Testis (tissue), 3 donors: ENCODE data around the gene CHST3. TPM values are rescaled to one million over a fixed set of nuclear protein-coding genes. Genes with fewer than 3 reads are reported as not detected.
"Not testable (repeated sequence)": the region's sequence is repeated elsewhere in the genome, so short reads cannot be mapped to it uniquely, and the experiment has no call there.

Source experiments
- DNase-seq: peaks from one replicate; pipeline ENCODE4 v3.0.0-alpha.2; 2019
- H3K27ac ChIP-seq, 2 donors: fragments of 200-600 bp; sonication (generic); one replicate each; pipeline ENCODE4 v1.5.1; 2019
- H3K27me3 ChIP-seq: fragments of 200-600 bp; sonication (generic); one replicate; pipeline ENCODE4 v1.5.1; 2019
- H3K36me3 ChIP-seq: fragments of 200-600 bp; sonication (generic); one replicate; pipeline ENCODE4 v1.5.1; 2017; ENCODE audit warnings: low read depth; ENCODE audit errors: missing control alignments
- H3K4me1 ChIP-seq: fragments of 200-600 bp; sonication (generic); one replicate; pipeline ENCODE4 v1.5.1; 2019
- H3K4me3 ChIP-seq, 2 donors: fragments of 200-600 bp; sonication (generic); one replicate each; pipeline ENCODE4 v1.5.1; 2017 to 2019
- H3K9me3 ChIP-seq: fragments of 200-600 bp; sonication (generic); one replicate; pipeline ENCODE4 v1.5.1; 2017
- POLR2A ChIP-seq: fragments of 450-650 bp; IDR thresholded peaks from one replicate; pipeline ENCODE4 v1.6.1; 2017; ENCODE audit warnings: antibody characterized with exemption, mild to moderate bottlenecking, moderate library complexity
- WGBS, 2 donors: methylation state at CpG; one replicate each; pipeline ENCODE4 v1.1.5; 2018; 5-methylcytosine and 5-hydroxymethylcytosine counted together
- intact Hi-C: fragments of 100-400 bp; cut with DNase I; formaldehyde crosslinking; loops from one replicate; pipeline ENCODE4 v1.15.1; 2023; ENCODE audit warnings: low total_unique reads
- polyA plus RNA-seq: library from polyadenylated mRNA; stranded (reverse); fragments of 350-450 nt; fragmentation: Illumina TruSeq; extraction: RNeasy Lipid Tissue Mini Kit (QIAGEN cat#74804); gene quantifications from one replicate; pipeline ENCODE4 v1.2.3, GENCODE V29; 2014; ENCODE audit warnings: low read depth, low replicate concordance; ENCODE audit not compliant: insufficient read depth
- total RNA-seq, 2 donors: library from RNA; depleted of rRNA; stranded (reverse); fragments of >200 nt; gene quantifications; one replicate each; pipeline ENCODE4 v1.2.3, GENCODE V29; 2016
- TF ChIP-seq, protein P1 (sequence below), 3 experiments: fragments of 450-650 bp in 2 of 3; fragments of 200-600 bp in 1 of 3; sonication (generic) in 1 of 3; IDR thresholded peaks; one replicate each; pipeline ENCODE4 v1.5.1; 2016 to 2019; ENCODE audit warnings: antibody characterized with exemption in 3 of 3, mild to moderate bottlenecking in 2 of 3, moderate library complexity in 1 of 3

Gene CHST3
- total and polyA plus RNA-seq, 3 donors from 2014 or later = 55.3 to 218 (median 107) TPM

DNA sequence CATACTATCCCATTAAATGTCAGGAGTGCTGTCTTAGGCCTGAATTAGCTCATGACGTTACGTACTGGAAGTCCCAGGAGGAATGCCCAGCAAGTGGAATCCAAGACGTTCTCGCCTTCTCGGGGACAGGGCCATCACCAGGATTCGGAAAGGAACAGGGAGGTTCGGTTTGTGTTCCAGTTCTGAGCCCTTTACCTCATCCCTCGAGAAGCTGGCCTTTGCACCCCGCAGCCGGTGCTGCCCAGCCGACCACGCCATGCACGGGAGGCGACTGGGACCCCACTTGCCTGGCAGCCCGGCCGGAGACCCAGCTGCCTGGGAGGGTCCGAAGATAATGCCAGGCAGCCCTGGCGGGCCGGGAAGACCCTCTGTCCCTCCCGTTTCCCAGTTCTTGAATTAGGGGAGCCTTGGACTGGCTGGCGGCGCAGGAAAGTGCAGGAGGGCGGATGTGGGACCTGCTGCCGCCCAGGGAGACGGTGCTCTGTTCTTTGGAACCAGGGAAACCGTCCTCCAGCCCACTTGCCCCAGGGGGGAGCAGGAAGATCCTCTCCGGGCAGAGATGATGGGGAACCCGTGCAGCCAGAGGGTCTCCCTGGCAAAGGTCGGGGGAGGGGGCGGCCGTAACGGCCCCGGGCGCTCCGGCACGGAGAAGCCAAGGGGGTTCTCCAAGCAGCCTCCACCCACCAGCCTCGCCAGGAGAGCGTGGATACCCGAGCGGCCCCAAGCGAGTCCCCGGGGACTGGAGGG lies 671 bp upstream of the CHST3 start:
- H3K9me3 ChIP-seq = no peaks in the 10 kb centered on the region
- intact Hi-C loops = loop anchor here (10.0 kb wide), 2 partner anchors 81 to 371 kb away; no protein-coding TSS in a partner anchor
- H3K4me1 ChIP-seq = peaks cover 31% of the 10 kb centered on the region
- H3K4me3 ChIP-seq = peak overlapping the region; percentile 73 to 86
- TF ChIP-seq POLR2A = no peak
- TF ChIP-seq, protein P1, sequence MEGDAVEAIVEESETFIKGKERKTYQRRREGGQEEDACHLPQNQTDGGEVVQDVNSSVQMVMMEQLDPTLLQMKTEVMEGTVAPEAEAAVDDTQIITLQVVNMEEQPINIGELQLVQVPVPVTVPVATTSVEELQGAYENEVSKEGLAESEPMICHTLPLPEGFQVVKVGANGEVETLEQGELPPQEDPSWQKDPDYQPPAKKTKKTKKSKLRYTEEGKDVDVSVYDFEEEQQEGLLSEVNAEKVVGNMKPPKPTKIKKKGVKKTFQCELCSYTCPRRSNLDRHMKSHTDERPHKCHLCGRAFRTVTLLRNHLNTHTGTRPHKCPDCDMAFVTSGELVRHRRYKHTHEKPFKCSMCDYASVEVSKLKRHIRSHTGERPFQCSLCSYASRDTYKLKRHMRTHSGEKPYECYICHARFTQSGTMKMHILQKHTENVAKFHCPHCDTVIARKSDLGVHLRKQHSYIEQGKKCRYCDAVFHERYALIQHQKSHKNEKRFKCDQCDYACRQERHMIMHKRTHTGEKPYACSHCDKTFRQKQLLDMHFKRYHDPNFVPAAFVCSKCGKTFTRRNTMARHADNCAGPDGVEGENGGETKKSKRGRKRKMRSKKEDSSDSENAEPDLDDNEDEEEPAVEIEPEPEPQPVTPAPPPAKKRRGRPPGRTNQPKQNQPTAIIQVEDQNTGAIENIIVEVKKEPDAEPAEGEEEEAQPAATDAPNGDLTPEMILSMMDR (IDR thresholded peaks at IDR 0.05) = no peak
- no peaks in the 10 kb centered on the region for H3K27me3 ChIP-seq
- 0 to 5% methylated on average over 8 to 41 of the region's 42 CpGs for WGBS, 2 donors
- peak; percentile 77 for DNase-seq
- no peaks in the 10 kb centered on the region for H3K36me3 ChIP-seq
- peak overlapping the region; percentile 94 to 97 for H3K27ac ChIP-seq

DNA sequence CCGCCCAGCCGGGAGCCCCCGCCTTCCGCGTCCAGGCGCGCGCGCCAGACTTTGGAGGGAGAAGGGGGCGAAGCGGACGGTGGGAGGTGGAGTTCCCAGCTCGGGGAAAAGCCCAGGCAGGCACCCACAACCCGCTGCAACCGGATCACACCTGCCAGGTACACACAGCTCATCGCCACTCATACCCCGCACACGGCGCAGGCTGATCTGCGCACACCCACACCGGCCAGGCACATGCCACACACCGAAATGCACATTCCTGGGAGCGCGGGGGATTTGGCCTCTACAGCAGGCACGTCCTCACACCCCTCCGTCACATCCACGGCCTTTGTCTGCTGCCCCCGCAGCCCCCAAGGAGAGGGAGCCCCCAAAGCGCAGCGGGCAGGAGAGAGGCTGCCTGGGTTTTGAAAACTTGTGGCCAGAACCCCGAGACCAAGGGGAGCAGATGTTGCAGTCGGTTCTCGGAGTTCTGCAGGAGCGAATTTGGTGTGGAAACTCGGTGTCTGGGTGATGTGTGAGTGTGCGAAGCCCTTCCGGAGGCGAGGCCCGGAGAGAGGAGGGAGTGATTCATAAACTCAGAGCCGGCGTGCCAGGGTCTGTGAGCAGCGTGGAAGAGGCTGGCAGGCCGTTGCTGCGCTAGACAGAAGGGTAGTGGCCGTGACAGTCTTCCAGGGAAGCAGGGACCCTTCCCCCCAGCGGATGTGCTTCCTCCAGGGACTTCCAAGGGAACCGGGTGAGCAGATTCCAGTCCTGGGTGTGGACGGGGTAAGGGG lies 734 bp downstream of the CHST3 start:
- Histone ChIP-seq H3K36me3 (no peaks in the 10 kb centered on the region), H3K9me3 (no peaks in the 10 kb centered on the region), H3K4me3 (peak overlapping the region; percentile 73 to 86), H3K4me1 (peaks cover 45% of the 10 kb centered on the region), H3K27me3 (no peaks in the 10 kb centered on the region), H3K27ac (peak overlapping the region; percentile 94 to 97)
- WGBS, 2 donors = 0 to 1% methylated on average over 25 to 48 of the region's 48 CpGs
- DNase-seq = no peak
- no peak for TF ChIP-seq POLR2A
- TF ChIP-seq, protein P1 (IDR thresholded peaks at IDR 0.05) = no peak
- intact Hi-C loops = loop anchor here (10.0 kb wide), 2 partner anchors 80 to 370 kb away; no protein-coding TSS in a partner anchor

DNA sequence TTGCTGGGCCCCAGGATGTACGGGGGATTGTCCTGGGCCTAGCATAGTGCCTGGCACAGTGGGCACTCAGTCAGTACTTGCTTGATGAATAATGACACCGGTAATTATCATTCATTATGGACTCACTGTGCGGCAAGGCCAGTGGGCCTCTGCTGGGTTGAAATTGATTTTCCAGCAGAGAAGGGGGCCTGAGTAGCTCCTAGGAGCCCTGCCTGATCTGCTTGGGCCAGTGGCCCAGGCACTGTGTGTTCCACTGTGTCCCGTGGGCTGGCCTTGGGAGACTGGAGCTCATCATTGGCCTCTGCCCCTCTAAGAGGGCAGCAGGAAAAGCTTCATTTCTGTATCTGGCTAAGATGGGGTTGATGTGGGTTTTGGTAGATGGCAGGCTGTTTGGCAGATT lies 1.4 kb downstream of the CHST3 start:
- no peaks in the 10 kb centered on the region for H3K36me3 ChIP-seq
- intact Hi-C loops = loop anchor here (10.0 kb wide), 2 partner anchors 79 to 369 kb away; no protein-coding TSS in a partner anchor
- H3K4me1 ChIP-seq = peaks cover 51% of the 10 kb centered on the region
- peak overlapping the region; percentile 73 to 86 for H3K4me3 ChIP-seq
- peak; percentile 64 for DNase-seq
- TF ChIP-seq, protein P1 (IDR thresholded peaks at IDR 0.05) = no peak
- no peak for TF ChIP-seq POLR2A
- H3K27me3 ChIP-seq = no peaks in the 10 kb centered on the region
- H3K9me3 ChIP-seq = no peaks in the 10 kb centered on the region
- 0 to 13% methylated on average over 3 to 4 of the region's 4 CpGs for WGBS, 2 donors
- peak overlapping the region; percentile 94 to 97 for H3K27ac ChIP-seq

DNA sequence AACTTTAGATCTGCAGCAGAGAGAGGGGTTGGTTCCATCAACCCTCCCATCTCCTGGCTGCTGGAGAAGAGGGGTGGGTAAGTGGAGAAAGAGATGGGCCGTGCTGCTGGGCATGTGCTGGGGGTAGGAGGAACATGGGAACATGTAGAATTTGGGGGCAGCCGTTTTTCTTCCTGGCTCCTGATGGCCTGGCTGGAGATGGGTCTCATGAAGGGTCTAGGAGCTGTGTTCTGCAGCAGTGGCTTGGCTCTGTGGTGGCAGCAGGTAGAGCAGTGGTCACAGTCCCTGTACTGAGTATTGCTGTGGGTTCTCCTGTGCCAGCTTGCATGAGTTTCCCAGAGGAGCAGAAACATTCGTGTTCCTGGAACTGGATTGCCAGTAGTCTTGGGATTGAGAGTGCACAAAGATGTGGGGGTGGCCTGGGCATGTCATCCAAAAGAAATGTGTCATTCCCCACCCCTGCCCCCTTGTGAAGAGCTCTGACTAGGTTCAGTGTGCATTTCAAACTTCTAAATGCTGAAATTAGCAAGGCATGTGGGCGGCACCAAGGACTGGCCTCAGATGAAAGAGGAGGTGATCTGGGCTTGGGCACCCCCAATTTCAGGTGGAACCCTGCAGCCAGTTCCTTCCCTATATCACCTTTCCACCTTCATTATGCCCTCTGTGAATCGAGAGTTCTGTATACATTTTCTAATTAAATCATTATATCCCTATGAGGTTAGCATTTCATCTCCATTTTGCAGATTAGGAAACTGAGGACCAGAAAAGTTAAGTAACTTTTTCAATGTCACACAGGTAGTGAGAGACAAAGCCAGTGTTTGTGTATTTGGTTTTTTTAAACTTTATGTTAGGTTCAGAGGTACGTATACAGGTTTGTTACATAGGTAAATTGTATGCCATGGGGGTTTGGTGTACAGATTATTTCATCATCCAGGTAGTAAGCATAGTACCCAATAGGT lies 2.1 kb downstream of the CHST3 start:
- no peaks in the 10 kb centered on the region for H3K36me3 ChIP-seq
- H3K27me3 ChIP-seq = no peaks in the 10 kb centered on the region
- intact Hi-C loops = loop anchor here (10.0 kb wide), 2 partner anchors 78 to 368 kb away; no protein-coding TSS in a partner anchor
- 41 to 42% methylated on average over 6 of the region's 6 CpGs for WGBS, 2 donors
- peaks cover 56% of the 10 kb centered on the region for H3K4me1 ChIP-seq
- peak overlapping the region; percentile 94 to 97 for H3K27ac ChIP-seq
- no peak for DNase-seq
- H3K4me3 ChIP-seq = peak overlapping the region; percentile 73 to 86
- no peaks in the 10 kb centered on the region for H3K9me3 ChIP-seq
- TF ChIP-seq POLR2A = no peak

DNA sequence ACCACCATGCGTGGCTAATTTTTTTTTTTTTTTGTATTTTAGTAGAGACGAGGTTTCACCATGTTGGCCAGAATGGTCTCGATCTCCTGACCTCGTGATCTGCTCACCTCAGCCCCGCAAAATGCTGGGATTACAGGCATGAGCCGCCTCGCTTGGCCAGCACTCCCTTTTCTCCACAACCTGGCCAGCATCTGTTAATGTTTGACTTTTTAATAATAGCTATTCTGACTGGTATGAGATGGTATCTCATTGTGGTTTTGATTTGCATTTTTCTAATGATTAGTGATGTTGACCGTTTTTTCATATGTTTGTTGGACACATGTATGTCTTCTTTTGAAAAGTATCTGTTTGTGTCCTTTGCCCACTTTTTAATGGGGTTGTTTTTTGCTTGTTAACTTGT lies 3.8 kb downstream of the CHST3 start:
- intact Hi-C loops = loop anchor here (10.0 kb wide), 2 partner anchors 77 to 367 kb away; no protein-coding TSS in a partner anchor
- H3K4me3 ChIP-seq, H3K36me3 ChIP-seq, DNase-seq, H3K9me3 ChIP-seq, H3K27ac ChIP-seq, H3K27me3 ChIP-seq: not testable (repeated sequence)
- 65 to 75% methylated on average over 8 of the region's 8 CpGs for WGBS, 2 donors
- peaks cover 55% of the 10 kb centered on the region for H3K4me1 ChIP-seq
